Measurements from ENCODE around the gene RNGTT.
A peak's percentile ranks its signal among the peaks of the same experiment; 100 is the strongest.
"Not testable (repeated sequence)": the region's sequence is repeated elsewhere in the genome, so short reads cannot be mapped to it uniquely, and the experiment has no call there.

RNGTT gene

DNA sequence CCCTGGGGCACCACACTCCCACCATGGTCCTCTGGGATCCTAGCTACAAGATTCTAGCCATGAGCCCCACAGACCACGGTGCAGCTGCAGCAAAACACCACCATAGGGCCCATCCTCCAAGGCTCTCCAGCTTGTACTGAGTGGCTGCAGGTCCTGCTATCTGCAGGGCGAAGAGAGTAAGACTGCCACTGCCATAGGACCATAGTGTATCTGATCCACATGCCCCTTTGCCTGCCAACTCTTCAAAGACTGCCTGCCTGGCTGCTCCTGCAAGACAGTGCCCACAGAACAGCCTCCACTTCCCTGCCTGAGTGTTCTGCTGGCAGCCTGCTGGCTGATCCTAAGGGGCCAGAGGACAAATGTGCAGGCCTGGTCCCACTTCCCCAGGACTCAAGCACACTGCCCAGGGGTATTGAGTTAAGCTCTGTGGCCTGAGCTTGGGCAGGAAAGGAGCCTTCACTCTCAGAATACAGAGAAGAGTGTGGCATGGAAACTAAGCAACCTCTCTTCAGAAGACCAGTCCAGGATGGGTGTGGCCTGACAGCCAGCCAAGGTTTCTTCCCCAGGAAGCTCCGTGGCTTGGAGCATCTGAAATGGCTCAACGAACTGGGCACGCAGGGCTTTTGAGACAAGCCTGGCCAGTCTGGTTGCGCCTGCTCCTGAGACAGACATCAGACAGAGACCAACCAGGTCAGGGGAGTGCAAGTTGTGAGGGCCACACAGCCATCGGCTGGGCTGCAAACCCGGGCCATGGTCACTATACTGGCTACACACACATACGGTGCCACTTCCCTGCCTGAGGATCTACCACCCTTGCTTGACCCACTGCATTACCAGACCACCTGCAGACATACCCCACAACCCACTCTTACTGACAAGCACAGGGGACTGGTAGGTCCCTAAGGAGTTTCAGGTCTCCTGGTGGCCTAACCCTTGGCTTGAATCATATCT is 54.5 kb downstream of the RNGTT start:
- no peak for DNase-seq

DNA sequence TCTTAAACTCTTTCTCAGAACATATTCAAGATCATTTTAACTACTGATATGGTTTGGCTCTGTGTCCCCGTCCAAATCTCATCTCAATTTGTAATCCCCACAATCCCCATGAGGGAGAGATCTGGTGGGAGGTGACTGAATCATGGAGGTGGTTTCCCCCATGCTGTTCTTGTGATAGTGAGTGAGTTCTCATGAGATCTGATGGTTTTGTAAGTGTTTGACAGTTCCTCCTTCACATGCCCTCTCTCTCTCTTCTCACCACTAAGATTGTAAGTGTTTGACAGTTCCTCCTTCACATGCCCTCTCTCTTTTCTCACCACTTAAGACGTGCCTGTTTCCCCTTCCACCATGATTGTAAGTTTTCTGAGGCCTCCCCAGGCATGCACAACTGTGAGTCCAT is 56.3 kb downstream of the RNGTT start:
- not testable (repeated sequence) for DNase-seq

DNA sequence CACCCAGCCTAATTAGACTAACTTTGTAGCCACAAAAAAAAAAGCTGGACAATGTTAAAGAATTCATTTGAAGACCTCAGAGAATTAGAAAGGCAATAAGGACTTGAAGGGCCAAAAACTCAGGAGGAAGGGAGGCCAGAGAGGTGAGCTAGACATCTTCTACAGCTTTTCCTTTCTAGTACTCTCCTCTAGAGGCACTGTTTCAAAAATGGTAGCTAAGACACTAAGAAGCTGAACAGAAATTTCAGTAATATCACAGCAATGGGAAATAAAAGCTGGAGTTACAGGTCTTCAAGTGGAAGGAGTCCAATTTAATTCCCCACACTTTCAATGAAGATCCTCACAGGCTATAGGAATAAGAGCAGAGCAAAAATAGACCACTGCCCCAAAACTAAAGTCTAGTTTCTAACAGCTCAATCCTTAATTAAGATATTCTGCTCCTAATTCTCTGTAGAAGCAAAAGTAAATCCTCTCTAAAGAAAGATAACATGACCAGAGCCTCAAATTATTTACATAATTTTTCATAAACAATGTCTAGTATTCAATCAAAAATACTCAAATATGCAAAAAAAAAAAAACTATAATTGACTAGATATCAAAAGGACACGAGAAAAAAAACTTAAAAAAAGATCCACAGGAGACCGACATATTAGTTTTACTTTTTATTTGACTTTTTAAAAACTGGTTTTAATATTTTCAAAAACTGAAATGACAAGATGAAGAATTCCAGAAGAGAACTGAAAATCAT is 63.7 kb downstream of the RNGTT start:
- DNase-seq, result no peak

DNA sequence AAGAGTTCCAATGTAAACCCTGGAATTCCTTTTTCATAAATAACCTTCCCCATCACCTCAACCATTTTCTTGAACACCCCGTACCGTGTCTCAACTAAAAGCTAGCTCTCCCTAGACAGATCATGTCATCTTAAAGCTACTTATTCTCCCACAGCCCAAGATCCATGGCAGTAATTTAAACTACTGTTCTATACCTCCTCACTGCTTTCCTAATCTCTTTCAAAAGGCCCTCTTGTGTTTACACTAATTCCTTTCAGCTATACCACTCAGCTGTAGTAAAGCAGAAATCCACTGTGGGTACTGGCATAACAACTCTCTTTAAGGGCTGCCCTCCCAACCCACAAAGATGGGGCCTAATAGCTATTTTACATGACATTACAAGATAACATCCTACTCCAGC is 67.5 kb downstream of the RNGTT start:
- DNase-seq, result no peak

DNA sequence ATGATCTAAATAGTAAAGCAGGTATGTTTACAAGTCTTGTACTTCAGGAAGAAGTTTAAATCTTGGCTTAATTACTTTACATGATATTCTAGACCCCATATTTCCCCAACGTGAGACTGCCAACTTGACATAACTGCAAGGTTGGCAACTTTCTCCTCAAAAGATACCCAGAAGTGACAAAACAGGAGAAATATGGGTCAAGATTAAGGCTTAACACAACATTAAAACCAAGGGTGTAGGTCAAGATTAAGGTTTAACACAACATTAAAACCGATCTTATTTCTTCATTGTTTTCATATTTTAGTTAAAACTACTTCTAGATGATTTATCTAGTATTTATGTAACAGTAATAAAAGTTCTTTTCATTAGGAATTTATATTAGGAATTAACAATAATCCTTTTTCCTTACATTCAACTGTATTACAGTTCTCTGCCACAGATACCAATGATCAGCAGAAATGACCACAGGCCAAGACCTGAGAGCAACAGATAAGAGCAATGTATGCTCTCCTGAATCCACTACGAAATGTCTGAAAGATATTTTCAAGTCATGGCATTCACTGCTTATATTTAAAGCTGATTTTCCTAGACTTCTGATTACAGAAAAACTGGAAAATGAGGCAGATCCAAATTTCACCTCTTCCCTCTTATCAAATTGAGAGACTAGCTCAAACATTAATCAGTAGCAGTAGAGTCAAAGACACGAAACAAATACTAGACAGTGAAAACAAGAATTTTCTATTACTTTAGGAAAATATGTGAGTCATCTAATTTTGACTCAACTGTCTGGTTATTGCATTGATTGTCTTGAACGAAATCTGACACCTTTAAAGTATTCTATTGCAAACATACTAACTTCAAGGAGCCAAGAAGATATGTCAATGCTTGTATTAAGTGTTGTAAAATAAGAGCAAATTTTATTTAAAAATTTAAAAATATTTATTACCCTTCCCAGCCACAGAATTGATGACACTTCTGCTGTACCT is 72.3 kb downstream of the RNGTT start:
- no peak for DNase-seq

DNA sequence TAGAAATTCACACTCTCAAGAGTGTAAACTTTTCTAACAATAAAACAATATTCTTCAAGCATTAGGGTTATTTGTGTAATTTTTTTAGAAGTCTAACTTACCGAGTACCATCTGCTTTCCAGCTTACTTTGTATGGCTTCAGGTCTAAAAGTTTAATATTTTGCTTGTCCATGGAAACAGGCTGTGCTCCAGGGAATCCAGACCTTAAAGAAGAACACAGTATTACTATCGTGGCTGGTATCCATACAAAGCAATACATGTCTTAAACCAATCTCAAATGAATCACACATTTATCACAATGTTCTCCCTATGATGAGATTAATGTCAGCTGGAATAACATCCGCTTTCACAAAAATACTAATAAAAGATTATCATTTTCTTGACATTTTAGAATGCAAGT is 73.0 kb downstream of the RNGTT start:
- no peak for DNase-seq

DNA sequence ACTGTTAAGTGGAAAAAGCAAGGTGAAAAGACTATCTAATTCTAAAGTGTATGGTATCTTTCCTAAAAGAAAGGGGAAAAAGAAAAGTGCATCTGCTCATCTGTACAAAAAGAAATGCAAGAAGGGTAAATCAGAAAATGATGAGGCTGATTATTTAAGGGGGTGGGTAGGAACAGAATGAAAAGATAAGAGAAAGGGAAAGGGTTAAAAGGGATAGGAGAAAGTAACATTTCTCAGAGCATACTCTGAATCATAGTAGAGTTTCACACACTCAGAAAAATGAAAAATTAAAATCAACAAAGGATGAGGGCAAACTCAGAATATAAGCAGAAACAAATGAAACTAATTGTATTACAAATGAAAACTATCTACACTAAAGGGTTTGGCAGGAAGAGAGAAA is 79.1 kb downstream of the RNGTT start:
- no peak for DNase-seq

DNA sequence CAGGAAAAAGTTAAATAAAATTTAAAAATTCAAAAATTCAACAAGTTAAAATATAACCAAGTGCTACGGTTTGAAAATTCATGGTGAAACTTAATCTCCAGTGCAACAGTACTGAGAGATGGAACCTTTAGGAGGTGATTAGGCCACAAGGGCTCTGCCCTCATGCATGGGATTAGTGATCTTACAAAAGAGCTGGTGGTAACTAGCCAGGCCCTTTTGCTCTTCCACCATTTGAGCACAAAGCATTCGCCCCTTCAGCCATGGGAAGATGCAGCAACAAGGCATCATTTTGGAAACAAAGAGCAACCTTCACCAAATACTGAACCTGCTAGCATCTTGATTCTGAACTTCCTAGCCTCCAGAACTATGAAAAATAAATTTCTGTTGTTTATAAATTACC is 80.9 kb downstream of the RNGTT start:
- no peak for DNase-seq

DNA sequence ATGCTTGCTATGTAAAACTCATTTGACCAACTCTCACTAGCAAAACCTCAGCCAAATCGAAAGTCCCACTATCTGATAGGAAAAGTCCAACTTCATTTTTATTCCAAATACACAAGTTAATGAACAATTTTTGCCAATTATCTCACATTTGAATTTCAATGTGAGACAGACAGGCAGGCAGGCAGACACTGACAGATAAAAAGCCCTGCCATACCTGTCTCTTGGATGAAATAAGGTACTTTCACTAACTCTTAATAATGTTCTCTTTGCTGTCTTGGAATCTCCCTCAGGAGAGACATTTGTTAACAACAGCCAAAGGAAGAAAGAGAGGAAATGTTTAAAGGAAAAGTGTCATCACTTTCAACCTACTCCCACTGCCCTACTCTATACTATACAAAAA is 82.0 kb downstream of the RNGTT start:
- no peak for DNase-seq

DNA sequence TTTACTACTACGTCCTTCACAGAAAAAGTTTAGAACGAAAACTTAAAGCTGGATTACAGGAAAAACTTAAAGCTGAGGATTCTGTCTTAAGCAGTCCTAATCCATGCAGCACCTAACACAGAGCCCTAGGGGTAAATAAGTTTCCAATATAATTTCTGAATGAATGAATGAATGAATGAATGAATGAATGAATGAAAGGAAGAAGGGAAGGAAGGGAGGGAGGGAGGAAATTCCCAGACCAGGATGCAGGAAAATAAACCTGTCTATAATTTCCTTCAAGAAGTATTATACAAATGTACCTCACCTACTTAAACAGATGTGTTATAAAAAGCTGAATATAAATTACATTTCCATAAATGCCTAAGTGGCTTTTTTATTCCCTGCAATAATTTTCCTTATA is 83.4 kb downstream of the RNGTT start:
- DNase-seq, result no peak

DNA sequence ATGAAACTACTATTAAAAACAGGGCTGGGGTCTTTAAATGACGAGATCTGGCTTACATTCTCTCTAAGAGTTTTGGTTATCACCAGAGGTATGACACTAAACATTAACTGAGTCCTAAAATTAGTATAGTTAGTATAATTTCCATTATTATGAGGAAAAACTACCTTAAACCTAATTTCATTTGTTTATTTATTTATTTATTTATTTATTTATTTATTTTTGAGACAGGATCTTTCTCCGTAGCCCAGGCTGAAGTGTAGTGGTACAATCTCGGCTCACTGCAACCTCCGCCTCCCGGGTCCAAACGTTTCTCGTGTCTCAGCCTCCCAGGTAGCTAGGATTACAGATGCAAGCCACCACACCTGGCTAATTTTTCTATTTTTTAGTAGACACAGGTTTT is 85.5 kb downstream of the RNGTT start:
- DNase-seq, result no peak

DNA sequence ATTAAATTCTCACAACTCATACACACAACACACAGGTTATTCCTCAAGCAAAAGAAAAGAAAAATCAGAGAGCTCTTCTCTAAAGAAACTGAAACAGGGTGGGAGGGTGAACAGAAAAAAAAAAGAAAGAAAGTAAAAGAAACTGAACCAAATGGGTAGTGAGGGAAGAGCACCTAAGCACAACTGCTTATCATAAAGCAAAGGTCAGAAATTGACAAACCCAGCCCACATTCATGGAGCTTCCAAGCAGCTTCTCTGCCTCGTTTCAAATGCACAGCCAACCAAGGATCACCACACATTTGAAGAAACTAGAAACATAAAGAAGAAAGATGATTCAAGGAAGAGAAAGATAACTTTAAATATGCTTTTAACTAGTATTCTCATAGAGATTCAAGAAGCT is 90.5 kb downstream of the RNGTT start:
- DNase-seq, result no peak

DNA sequence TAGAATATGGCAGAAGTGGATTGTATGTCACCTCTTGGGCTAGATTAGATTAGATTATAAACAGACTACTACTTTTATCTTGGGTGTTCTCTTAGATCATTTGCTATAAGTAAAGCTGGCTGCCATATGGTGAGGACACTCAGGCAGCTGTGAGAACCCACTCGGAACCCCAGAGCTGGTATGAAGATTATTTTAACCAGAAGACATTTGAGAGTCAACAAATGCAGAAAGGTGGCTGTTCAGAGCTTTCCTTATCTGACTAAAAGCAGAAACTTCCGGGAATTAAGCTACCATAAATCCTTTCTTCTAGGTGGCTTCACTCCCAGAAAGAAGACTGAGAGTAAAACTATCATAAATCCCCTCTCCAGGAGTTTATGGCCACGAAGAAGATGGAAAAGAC is 91.9 kb downstream of the RNGTT start:
- DNase-seq, result no peak

DNA sequence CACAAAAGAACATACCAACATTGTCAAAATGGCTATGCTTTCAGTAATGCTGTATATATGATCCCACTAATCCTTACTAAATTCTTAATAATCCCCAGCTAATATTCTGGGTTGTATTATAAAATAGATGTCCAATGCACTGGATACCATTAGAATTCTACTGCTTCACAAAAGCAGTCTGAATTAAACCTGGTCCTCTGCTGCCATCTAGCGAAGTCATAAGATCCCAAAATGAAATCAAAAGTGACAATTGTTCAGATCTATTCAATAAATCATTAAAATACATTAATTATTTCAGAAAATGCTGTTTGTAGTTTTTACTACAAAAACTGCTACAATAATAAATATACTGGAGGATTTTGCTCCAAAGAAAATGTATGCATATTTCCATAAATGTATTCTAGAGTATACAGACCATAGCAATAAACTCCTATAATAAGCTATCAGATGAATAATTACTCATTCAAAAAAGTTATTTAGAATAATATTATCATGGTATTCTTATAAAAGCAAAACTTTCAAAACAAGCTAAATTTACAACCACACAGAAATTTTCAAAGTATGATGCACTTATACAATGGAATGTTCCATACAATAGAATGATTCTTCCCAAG is 92.6 kb downstream of the RNGTT start:
- DNase-seq, result peak; percentile 58

DNA sequence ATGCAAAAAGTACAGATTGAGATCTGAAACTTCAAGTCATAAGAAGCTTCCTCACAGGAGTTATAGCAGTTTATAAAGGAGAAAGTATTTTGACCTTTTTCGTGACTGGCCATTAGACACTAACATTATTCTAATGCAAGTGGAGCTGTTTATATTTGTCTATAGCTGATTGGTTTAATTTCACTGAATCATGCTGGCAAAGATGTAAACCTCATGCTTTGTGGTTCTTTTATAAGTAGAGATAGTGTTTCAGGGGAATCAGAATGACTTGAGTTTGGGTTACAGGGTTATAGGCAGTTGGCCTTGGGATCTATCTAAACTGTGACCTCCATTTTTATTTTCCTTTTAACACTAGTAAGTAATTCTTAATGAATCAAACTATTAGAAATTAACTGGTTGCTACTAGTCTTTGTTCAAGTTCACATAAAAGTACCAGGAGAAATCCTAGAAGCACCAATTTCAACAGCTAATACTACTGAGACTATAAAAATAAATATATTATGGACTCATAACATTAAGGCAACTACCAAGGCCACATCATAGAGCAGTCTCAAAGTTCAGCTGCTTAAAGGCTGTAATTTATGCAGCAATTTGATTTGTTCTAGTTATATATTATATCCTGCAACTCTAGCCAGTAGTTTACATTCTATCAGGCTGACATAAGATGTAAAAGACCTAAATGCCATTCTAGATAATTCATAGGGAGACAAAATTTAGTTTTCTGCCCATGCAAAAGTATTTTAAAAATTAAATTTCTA is 94.0 kb downstream of the RNGTT start:
- DNase-seq, result no peak

DNA sequence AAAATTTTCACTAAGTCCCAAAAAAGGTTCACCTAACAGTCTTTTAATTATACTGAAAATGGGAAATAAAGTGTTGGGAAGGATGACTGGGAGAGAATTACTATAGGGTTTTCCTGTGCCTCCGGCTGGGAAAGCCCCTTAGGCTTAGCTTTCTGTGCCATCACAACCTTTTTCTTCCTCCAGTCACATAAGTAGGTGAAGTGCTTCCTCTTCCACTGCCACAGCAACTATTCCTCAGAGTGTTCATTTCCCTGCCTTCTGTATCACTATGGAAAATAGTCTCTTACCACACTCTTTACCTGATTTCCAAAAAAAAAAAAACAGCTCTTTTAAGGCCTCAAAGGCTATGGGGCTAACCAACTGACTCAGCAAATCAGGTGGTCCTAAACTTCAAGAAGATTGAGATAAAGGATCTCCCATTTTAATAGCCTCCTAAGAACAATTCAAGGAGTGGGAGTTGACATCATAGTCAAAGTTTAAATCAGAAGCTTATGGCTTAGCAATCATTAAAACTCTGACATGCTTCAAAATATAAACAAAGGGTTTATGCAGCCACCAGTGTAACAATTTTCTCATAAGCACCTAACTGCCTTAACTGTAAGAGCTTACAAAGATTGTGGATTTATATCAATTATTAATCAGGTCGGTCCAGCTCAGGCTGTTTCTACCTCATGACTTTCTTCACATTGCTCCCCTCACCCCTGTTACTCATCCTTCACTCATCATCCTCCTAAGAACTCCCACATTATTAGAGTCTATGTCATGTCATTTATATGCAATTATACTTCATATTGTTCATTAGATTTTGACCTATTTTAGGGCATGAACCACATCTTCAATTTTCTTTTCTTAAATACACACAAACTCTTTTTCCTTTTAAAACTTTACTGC is 95.3 kb downstream of the RNGTT start:
- no peak for DNase-seq

DNA sequence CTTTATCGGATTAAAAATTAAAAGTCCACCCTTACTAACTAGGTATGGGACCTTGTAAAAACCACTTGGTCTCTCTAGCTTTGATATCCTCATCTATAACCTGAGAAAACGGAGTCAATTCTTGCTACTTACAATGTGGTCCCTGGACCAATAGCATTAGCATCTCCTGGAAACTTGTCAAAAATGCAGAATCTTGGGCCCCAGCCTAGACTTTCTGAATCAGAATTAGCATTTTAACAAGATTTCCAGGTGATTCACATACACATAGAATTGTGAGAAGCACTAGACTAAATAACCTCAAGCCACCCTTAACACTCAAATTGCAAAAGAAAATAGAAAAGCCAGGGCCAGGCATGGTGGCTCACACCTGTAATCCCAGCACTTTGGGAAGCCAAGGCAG is 96.6 kb downstream of the RNGTT start:
- no peak for DNase-seq

DNA sequence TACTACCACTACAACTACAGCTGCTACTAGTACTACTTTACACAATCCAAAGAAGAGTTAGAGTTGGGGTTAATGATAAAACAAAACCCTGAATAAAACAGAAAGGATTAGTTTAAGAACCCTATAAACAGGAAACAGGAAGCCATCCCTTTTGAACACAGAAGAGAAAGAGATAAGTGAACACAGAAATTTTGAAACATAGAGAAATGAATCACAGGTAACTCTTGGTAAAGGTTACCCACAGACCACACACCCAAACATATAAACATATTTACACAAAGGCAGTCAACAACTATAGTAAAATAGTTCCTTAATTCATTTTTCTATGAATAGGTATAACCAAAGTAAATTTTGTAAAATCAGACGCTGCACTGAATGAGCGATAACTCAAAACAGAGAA is 98.1 kb downstream of the RNGTT start:
- no peak for DNase-seq

DNA sequence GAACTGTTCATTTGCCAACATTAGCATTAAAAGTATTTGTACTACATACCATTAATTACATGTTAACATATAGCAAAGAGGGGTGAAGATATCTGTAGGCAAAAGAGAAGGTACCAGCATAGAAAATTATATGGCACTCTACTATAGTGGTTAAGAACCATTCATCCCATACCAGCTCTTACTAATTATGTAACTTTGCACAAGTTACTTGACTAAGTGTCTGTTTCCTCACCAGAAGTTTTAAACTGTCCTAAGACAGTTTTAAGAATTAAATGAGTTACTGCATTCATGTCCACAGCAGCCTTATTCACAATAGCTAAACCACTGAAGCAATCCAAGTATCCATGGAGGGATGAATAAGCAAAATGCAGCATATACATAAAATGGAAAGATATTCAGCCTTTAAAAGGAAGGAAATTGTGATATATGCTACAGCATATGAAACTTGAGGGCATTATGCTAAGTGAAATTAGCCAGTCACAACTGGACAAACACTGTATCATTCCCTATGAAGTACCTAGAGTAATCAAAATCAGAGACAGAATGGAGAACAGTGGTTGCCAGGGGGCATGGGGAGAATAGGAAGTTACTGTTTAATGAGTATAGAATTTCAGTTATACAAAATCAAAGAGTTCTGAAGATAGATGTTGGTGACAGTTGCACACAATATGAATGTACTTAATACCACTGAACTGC is 98.9 kb downstream of the RNGTT start:
- DNase-seq, result no peak

DNA sequence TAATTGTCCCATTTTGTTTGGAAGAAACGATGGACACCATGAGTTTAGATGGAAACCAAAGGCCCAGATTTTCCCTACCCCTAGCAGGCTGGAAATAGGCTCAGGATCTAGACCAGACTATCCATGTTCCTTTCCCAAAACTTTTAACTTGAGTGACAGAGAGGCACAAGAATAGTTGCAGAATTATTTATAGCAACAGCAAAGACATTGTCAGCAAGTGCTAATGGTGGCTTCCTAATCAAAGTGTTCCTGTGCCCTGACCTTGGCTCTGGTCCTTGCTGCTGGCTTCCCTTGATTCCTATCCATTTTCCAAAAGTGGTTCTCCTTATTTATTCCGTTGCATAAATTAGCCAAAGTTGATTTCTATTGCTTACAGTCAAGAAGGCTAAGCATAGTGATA is 103.1 kb downstream of the RNGTT start:
- DNase-seq, result no peak

Data from COR-L47 (cell line).